Skeletal muscle satellite cell (primary cell): Measurements from ENCODE around the gene ZFAND4.
"Not testable (repeated sequence)": the region's sequence is repeated elsewhere in the genome, so short reads cannot be mapped to it uniquely, and the experiment has no call there.

Experiments
- H3K27me3 ChIP-seq: 2 replicates; pipeline ENCODE4 v1.7.0; 2013; ENCODE audit warnings: low read length; ENCODE audit not compliant: control insufficient read depth, insufficient read depth
- H3K36me3 ChIP-seq: 2 replicates; pipeline ENCODE4 v1.7.0; 2013; ENCODE audit warnings: mild to moderate bottlenecking, control low read depth, low read length; ENCODE audit not compliant: insufficient read depth
- H3K4me1 ChIP-seq: 2 replicates; pipeline ENCODE4 v1.7.0; 2013; ENCODE audit warnings: low read length; ENCODE audit not compliant: control insufficient read depth, insufficient read depth
- H3K4me2 ChIP-seq: 2 replicates; pipeline ENCODE4 v1.7.0; 2013; ENCODE audit warnings: mild to moderate bottlenecking, low read length
- H3K4me3 ChIP-seq: 2 replicates; pipeline ENCODE4 v1.7.0; 2013; ENCODE audit warnings: low read length
- H3K9ac ChIP-seq: 2 replicates; pipeline ENCODE4 v1.7.0; 2013; ENCODE audit warnings: mild to moderate bottlenecking, low read depth, low read length, moderate library complexity
- H3K9me3 ChIP-seq: replicated peaks from 2 replicates; pipeline ENCODE4 v1.7.0; 2013; ENCODE audit warnings: mild to moderate bottlenecking, control low read depth, low read length

Gene ZFAND4

DNA sequence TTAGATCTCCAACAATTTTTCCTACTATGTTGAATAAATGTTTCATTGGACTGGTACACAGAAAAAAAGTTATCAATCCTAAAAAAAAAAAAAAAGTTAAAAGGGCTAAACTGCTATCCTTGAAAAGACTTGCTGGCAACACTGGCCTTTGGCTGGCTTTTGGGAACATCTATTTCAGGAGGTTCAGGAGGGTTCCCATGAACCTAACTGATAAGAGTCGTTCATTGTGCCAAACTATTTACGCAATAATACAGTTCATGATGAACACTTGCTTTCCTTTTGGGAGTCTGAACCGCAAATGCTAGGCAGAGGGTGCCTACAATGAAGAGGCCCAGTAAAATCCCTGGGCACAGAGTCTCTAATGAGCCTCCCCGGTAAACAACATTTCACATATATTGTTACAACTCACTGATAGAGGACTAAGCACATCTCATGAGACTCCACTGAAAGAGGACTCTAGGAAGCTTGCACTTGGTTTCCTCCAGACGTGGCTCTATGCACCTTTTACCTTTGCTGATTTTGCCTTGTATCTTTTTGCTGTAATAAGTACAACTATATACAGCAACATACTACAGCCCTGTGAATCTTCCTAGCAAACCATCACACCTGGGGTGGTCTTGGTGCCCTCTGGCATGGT, 45.0 kb downstream of the ZFAND4 start:
- Histone ChIP-seq H3K9ac (no peak overlapping the region), H3K9me3 (no peaks in the 10 kb centered on the region), H3K4me3 (no peak overlapping the region), H3K4me2 (no peak overlapping the region), H3K27me3 (no peaks in the 10 kb centered on the region), H3K36me3 (no peaks in the 10 kb centered on the region), H3K4me1 (no peaks in the 10 kb centered on the region)

DNA sequence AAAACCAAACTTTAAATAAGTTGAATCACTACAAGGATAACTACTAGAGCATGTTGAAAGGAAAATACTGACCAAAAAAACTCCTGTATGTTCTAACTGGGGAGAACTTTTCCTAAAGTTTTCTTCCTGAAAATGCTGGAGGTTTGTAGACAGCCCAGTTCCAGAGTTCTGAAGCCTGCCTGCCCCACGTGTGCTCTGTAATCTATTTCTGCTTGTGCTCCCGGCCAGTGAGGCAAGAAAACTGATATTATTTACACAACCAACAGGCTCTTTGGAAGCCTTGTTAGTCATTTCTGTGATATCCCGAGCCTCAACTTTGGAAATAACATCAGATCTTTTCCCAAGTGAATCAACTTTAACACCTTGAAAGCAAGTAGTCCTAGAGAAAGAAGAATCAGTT, 46.7 kb downstream of the ZFAND4 start:
- no peak overlapping the region for H3K4me2 ChIP-seq
- H3K4me1 ChIP-seq = no peaks in the 10 kb centered on the region
- H3K27me3 ChIP-seq = no peaks in the 10 kb centered on the region
- no peak overlapping the region for H3K9ac ChIP-seq
- H3K36me3 ChIP-seq = no peaks in the 10 kb centered on the region
- no peaks in the 10 kb centered on the region for H3K9me3 ChIP-seq
- no peak overlapping the region for H3K4me3 ChIP-seq

GRCh38 chr10:45624724-45625123, 47.8 kb downstream of the ZFAND4 start:
- no peaks in the 10 kb centered on the region for H3K36me3 ChIP-seq
- H3K4me3 ChIP-seq = no peak overlapping the region
- no peaks in the 10 kb centered on the region for H3K9me3 ChIP-seq
- H3K4me1 ChIP-seq = no peaks in the 10 kb centered on the region
- no peak overlapping the region for H3K9ac ChIP-seq
- H3K27me3 ChIP-seq = no peaks in the 10 kb centered on the region
- H3K4me2 ChIP-seq = no peak overlapping the region

GRCh38 chr10:45614869-45615268, 57.7 kb downstream of the ZFAND4 start:
- no peaks in the 10 kb centered on the region for H3K9me3 ChIP-seq
- no peak overlapping the region for H3K9ac ChIP-seq
- H3K36me3 ChIP-seq = no peaks in the 10 kb centered on the region
- H3K4me3 ChIP-seq = no peak overlapping the region
- no peaks in the 10 kb centered on the region for H3K4me1 ChIP-seq
- no peak overlapping the region for H3K4me2 ChIP-seq
- H3K27me3 ChIP-seq = no peaks in the 10 kb centered on the region

- Histone ChIP-seq H3K9ac (no peak overlapping the region), H3K36me3 (no peaks in the 10 kb centered on the region), H3K27me3 (no peaks in the 10 kb centered on the region), H3K4me1 (no peaks in the 10 kb centered on the region), H3K4me3 (no peak overlapping the region), H3K4me2 (no peak overlapping the region), H3K9me3 (no peaks in the 10 kb centered on the region)
These were observed 59.8 kb downstream of the ZFAND4 start for GRCh38 chr10:45612741-45613140.

DNA sequence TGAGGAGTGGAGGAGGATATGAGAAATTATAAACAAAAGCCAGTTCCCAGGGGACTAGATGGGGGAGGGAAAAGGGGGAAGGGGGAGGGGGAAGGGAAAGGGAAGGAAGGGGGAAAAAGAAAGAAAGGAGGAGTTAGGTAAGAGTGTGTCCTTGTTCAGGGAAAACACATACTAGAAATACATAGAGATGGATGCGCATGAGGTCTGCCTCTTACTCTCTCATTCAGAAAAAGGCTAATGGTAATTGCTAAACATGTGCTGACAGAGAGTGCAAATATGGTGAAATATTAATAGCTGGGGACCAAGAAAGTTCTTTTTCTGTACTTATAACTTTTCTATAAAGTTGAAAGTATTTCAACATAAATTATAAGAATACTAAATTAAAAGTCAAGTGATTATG, 64.5 kb downstream of the ZFAND4 start:
- Histone ChIP-seq H3K9ac (no peak overlapping the region), H3K4me3 (no peak overlapping the region), H3K36me3 (no peaks in the 10 kb centered on the region), H3K4me1 (no peaks in the 10 kb centered on the region), H3K27me3 (no peaks in the 10 kb centered on the region), H3K4me2 (no peak overlapping the region), H3K9me3 (no peaks in the 10 kb centered on the region)

GRCh38 chr10:45607276-45607675, 65.3 kb downstream of the ZFAND4 start:
- H3K9me3 ChIP-seq = no peaks in the 10 kb centered on the region
- no peak overlapping the region for H3K4me3 ChIP-seq
- no peaks in the 10 kb centered on the region for H3K4me1 ChIP-seq

GRCh38 chr10:45602836-45603235, 69.7 kb downstream of the ZFAND4 start:
- Histone ChIP-seq H3K4me1 (no peaks in the 10 kb centered on the region), H3K4me3 (no peak overlapping the region), H3K27me3 (peaks cover 15% of the 10 kb centered on the region), H3K36me3 (no peaks in the 10 kb centered on the region), H3K9me3 (no peaks in the 10 kb centered on the region), H3K4me2 (no peak overlapping the region), H3K9ac (no peak overlapping the region)

More at GRCh38 chr10:45607276-45607675, 65.3 kb downstream of the ZFAND4 start:
- Histone ChIP-seq H3K9ac (no peak overlapping the region), H3K27me3 (no peaks in the 10 kb centered on the region), H3K36me3 (no peaks in the 10 kb centered on the region), H3K4me2 (no peak overlapping the region)

DNA sequence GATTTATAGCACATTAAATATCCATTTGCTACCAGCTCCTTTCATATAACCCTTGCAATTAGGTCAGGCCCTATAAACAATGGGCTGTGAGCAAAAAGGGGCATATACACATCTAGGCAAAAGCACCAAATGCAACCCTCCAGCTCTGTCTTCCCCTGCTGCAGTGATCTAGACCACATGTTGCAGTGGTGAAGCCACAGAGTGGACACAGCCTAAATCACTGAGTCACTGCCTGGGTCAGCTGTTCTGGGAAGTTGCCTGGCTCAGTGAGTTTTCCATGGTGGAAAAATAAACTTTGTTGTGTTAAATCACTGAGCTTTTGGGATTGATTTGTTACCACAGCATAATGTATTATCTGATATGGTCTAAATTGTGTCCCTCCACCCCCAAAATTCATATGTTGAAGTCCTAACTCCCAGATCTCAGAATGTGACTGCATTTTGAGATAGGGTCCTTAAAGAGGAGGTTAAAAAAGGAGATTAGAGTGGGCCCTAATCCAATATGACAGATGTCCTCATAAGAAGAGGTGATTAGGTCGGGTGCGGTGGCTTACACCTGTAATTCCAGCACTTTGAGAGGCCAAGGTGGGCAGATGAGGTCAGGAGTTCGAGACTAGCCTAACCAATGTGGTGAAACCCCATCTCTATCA, 70.4 kb downstream of the ZFAND4 start:
- Histone ChIP-seq H3K9me3 (no peaks in the 10 kb centered on the region), H3K27me3 (peaks cover 15% of the 10 kb centered on the region), H3K4me3 (no peak overlapping the region), H3K36me3 (no peaks in the 10 kb centered on the region), H3K9ac (no peak overlapping the region), H3K4me2 (no peak overlapping the region), H3K4me1 (no peaks in the 10 kb centered on the region)

- H3K36me3 ChIP-seq, H3K4me2 ChIP-seq, H3K4me3 ChIP-seq, H3K9me3 ChIP-seq, H3K4me1 ChIP-seq, H3K9ac ChIP-seq: not testable (repeated sequence)
- peaks cover 15% of the 10 kb centered on the region for H3K27me3 ChIP-seq
These were observed 71.2 kb downstream of the ZFAND4 start for GRCh38 chr10:45601254-45601930.

GRCh38 chr10:45600337-45601253, 72.0 kb downstream of the ZFAND4 start:
- H3K9ac ChIP-seq, H3K9me3 ChIP-seq, H3K4me1 ChIP-seq, H3K36me3 ChIP-seq, H3K4me3 ChIP-seq: not testable (repeated sequence)
- Histone ChIP-seq H3K4me2 (peak overlapping the region; percentile 38), H3K27me3 (peaks cover 15% of the 10 kb centered on the region)
